ENCODE results near the gene CSMD2. TPM values are rescaled to one million over a fixed set of nuclear protein-coding genes. Genes with fewer than 3 reads are reported as not detected.

Gene CSMD2
- total RNA-seq, 4 donors from 2014 or later = 0.16 to 1.00 (median 0.27) TPM; not detected in 1

DNA sequence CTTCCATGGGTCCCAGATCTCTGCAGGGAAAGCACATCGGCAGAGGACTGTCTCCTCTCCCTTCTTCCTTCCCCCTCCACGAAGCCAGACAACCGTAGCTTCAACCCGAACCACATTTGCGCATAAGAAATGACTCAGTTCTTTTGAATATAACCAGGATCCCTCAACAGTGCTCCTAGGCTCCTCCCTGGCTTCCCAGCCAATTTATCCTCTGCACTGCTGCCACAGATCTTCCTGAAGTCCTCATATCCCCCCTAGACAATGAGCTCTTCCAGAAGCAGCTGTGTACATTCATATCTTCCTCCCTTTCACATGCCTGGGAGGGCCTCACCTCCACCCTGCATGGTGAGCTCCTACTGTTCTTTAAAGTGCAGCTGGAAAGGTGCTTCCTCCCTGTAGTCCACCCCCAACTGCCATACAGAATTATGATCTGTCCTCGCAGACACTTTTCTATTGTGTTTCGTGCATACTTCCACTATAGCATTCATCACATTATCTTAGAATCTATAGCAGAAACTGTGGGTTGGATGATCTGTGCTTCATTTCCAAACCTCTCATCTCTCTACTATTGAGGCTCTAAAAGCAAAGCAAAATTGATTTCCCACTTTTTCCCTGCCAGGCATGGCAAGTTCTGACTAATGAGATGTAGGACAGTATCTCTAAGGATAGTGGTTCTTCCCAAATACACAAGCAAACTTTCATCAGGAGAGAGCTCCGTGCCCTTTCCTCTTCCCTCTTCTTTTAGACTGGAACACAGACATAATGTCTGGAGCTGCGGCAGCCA, 480.4 kb downstream of the CSMD2 start:
- Histone ChIP-seq H3K27me3 (peaks cover 6% of the 10 kb centered on the region), H3K4me3 (no peak overlapping the region), H3K27ac (no peak overlapping the region), H3K9me3 (no peaks in the 10 kb centered on the region), H3K4me1 (no peaks in the 10 kb centered on the region), H3K36me3 (no peaks in the 10 kb centered on the region)
- TF ChIP-seq EP300 (IDR thresholded peaks at IDR 0.05; ENCODE audit: low read depth) = no peak
- TF ChIP-seq, protein P1, sequence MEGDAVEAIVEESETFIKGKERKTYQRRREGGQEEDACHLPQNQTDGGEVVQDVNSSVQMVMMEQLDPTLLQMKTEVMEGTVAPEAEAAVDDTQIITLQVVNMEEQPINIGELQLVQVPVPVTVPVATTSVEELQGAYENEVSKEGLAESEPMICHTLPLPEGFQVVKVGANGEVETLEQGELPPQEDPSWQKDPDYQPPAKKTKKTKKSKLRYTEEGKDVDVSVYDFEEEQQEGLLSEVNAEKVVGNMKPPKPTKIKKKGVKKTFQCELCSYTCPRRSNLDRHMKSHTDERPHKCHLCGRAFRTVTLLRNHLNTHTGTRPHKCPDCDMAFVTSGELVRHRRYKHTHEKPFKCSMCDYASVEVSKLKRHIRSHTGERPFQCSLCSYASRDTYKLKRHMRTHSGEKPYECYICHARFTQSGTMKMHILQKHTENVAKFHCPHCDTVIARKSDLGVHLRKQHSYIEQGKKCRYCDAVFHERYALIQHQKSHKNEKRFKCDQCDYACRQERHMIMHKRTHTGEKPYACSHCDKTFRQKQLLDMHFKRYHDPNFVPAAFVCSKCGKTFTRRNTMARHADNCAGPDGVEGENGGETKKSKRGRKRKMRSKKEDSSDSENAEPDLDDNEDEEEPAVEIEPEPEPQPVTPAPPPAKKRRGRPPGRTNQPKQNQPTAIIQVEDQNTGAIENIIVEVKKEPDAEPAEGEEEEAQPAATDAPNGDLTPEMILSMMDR (IDR thresholded peaks at IDR 0.05) = no peak
- TF ChIP-seq POLR2A (IDR thresholded peaks at IDR 0.05) = no peak
- TF ChIP-seq POLR2AphosphoS5 (IDR thresholded peaks at IDR 0.05) = no peak
- in situ Hi-C loops (cut with MboI; ENCODE audit: low pct_ligation_motif_present in 1 of 4, low pct_unique_long_range_greater_than_20kb in 1 of 4, low sequenced_read_pairs in 3 of 4) = no loop called here
- 86 to 87% methylated on average over 4 to 9 of the region's 9 CpGs for WGBS, 2 donors (ENCODE audit: low coverage in 1 of 2)
- DNase-seq = no peak
- intact Hi-C loops (cut with DNase I; ENCODE audit: low total_unique reads) = no loop called here

DNA sequence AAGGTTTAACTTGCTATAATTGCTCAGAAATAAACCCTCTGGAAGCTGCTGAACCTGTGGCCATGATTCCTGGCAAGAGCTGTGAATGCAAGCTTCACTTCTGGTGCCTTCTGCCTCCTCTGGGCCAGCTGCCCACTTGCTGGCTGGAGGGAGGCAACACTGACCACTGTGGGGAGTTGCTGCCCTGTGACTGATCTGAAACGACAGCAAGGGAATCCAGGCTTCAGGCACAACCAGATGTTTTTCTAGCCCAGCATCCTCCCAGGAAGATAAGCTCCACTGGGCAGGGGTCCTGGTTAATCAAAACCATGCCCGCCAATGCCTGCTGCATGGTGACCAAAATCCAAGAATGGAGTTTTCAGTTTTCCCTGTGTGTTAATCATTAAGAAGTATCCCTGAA, 481.1 kb downstream of the CSMD2 start:
- 60% methylated on average over 2 of the region's 2 CpGs; no CpG with 5 or more reads in 1 of the 2 donors for WGBS, 2 donors (ENCODE audit: low coverage in 1 of 2)
- H3K27me3 ChIP-seq = peaks cover 6% of the 10 kb centered on the region
- in situ Hi-C loops (cut with MboI; ENCODE audit: low pct_ligation_motif_present in 1 of 4, low pct_unique_long_range_greater_than_20kb in 1 of 4, low sequenced_read_pairs in 3 of 4) = no loop called here
- H3K9me3 ChIP-seq = no peaks in the 10 kb centered on the region
- H3K36me3 ChIP-seq = no peaks in the 10 kb centered on the region
- no peak for TF ChIP-seq POLR2AphosphoS5 (IDR thresholded peaks at IDR 0.05)
- TF ChIP-seq POLR2A (IDR thresholded peaks at IDR 0.05) = no peak
- TF ChIP-seq EP300 (IDR thresholded peaks at IDR 0.05; ENCODE audit: low read depth) = no peak
- intact Hi-C loops (cut with DNase I; ENCODE audit: low total_unique reads) = no loop called here
- H3K27ac ChIP-seq = no peak overlapping the region
- no peaks in the 10 kb centered on the region for H3K4me1 ChIP-seq
- DNase-seq = no peak
- no peak overlapping the region for H3K4me3 ChIP-seq

DNA sequence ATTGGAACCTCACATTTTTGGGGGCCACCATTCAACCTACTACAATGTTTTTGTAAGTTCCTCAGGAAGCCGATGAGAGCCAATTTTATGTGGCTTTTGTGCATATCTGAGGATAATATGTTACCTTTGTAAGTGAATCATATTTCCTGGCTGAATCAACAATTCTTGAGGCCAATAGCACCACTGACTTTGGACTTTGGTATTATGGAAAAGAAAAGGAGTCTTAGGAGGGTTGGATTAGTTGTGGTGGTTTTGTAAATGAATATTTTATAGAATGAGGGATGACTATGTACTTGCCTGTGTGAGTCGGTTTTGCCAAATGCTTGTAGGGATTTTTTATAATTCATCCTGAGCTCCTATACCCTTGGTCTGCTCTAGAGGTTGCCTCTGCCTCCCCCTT, 482.7 kb downstream of the CSMD2 start:
- no peak overlapping the region for H3K4me3 ChIP-seq
- H3K27me3 ChIP-seq = peaks cover 6% of the 10 kb centered on the region
- intact Hi-C loops (cut with DNase I; ENCODE audit: low total_unique reads) (no loop called here), in situ Hi-C loops (cut with MboI; ENCODE audit: low pct_ligation_motif_present in 1 of 4, low pct_unique_long_range_greater_than_20kb in 1 of 4, low sequenced_read_pairs in 3 of 4) (no loop called here)
- 62 to 79% methylated on average over 2 of the region's 2 CpGs for WGBS, 2 donors (ENCODE audit: low coverage in 1 of 2)
- H3K9me3 ChIP-seq = no peaks in the 10 kb centered on the region
- no peak for DNase-seq
- no peaks in the 10 kb centered on the region for H3K36me3 ChIP-seq
- H3K27ac ChIP-seq = no peak overlapping the region
- TF ChIP-seq, protein P1 (IDR thresholded peaks at IDR 0.05) = no peak
- no peak for TF ChIP-seq POLR2AphosphoS5 (IDR thresholded peaks at IDR 0.05)
- H3K4me1 ChIP-seq = no peaks in the 10 kb centered on the region

DNA sequence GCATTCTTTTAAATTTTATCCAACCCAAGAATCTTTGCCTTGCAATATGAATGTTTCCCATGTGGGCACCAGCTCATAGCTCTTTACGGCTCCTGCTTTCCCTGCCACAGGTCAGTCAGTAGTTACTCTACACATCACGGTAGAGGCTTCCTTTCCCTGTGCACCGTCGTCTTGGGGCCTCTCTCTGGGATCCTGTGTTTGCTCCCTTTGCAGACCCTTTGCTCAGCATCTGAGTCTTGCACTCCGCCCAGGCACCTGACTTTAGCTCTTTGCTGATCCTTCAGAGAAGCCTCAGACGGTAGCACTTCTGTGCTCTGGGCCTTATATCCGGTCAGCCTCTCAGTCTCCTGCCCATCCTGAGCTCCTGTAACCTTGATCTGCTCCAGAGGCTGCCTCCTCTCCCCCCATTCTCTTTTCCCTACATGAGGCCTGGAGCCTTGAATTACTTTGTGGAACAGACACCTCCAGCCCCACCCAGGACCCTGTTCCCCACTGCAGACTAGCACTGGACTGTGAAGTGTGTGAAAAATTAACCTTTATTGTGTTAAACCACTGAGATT, 484.7 kb downstream of the CSMD2 start:
- H3K36me3 ChIP-seq = no peaks in the 10 kb centered on the region
- no peak for TF ChIP-seq POLR2AphosphoS5 (IDR thresholded peaks at IDR 0.05)
- no peak for TF ChIP-seq POLR2A (IDR thresholded peaks at IDR 0.05)
- TF ChIP-seq EP300 (IDR thresholded peaks at IDR 0.05; ENCODE audit: low read depth) = no peak
- TF ChIP-seq, protein P1 (IDR thresholded peaks at IDR 0.05) = no peak
- in situ Hi-C loops (cut with MboI; ENCODE audit: low pct_ligation_motif_present in 1 of 4, low pct_unique_long_range_greater_than_20kb in 1 of 4, low sequenced_read_pairs in 3 of 4) (no loop called here), intact Hi-C loops (cut with DNase I; ENCODE audit: low total_unique reads) (no loop called here)
- H3K4me1 ChIP-seq = no peaks in the 10 kb centered on the region
- no peak overlapping the region for H3K27ac ChIP-seq
- H3K9me3 ChIP-seq = no peaks in the 10 kb centered on the region
- H3K27me3 ChIP-seq = no peaks in the 10 kb centered on the region
- no peak for DNase-seq
- WGBS, 2 donors (ENCODE audit: low coverage in 1 of 2) = 81 to 93% methylated on average over 7 of the region's 7 CpGs
- no peak overlapping the region for H3K4me3 ChIP-seq

All from transverse colon (tissue), 4 donors.